BJ (cell line): ENCODE data around the gene MYO15B. TPM values are rescaled to one million over a fixed set of nuclear protein-coding genes. Genes with fewer than 3 reads are reported as not detected.

Experiments used
- CTCF ChIA-PET: fragments of 350-600 bp; formaldehyde crosslinking; extraction: SDS; loops from one replicate; lab custom pipeline; 2021; ENCODE audit warnings: antibody characterized with exemption, inconsistent platforms; lab: Yijun Ruan, JAX
- POLR2A ChIA-PET: fragments of 300-600 bp; sonication (Branson Sonifier 250); formaldehyde crosslinking; extraction: SDS; loops from one replicate; lab custom pipeline; 2021; ENCODE audit warnings: antibody characterized with exemption; lab: Charles Lee
- DNase-seq: peaks from one replicate; pipeline ENCODE4 v3.0.0-alpha.2; 2011; ENCODE audit warnings: low read depth
- H3K27me3 ChIP-seq: 2 replicates; pipeline ENCODE4 v1.6.0; 2011; ENCODE audit warnings: low read length; ENCODE audit not compliant: control insufficient read depth, insufficient read depth
- H3K36me3 ChIP-seq: 2 replicates; pipeline ENCODE4 v1.5.1; 2011; ENCODE audit warnings: low read length; ENCODE audit not compliant: control insufficient read depth, insufficient read depth
- H3K4me3 ChIP-seq: 2 replicates; pipeline ENCODE4 v1.5.1; 2011; ENCODE audit warnings: low read depth, mild to moderate bottlenecking, control low read depth, low read length
- CTCF ChIP-seq: IDR thresholded peaks from 2 replicates; pipeline ENCODE4 v1.5.1; 2011; ENCODE audit warnings: low read depth, mild to moderate bottlenecking, control low read depth, inconsistent platforms, low read length, moderate library complexity; ENCODE audit not compliant: insufficient read depth
- polyA plus RNA-seq: library from polyadenylated mRNA; depleted of rRNA; stranded (reverse); fragments of >200 nt; gene quantifications from 2 replicates; pipeline ENCODE4 v1.2.3, GENCODE V29; 2011; rRNA removed

The MYO15B gene
- polyA plus RNA-seq, 1 experiment = 1.3 TPM

DNA sequence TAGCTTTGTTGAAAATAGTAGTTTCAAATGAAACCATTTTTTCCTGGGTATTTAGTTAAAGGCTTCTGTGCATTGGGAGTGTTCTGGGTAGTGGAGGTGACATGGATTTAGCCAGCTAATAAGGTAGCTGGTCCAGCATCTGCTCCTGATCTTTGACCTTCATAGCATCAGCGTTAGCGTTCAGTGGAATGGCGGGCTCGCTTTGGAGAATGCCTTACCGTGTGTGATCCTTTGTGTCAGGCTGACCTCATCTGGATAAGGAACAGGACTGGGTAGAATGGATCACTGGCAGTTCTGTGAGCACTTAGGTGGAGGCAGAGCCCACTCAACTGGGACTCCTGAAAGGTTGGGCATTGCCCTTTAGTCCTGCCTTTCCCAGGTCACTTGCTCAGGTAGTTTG lies 83.3 kb downstream of the MYO15B start:
- no peak overlapping the region for H3K4me3 ChIP-seq
- CTCF ChIA-PET = interaction anchor here (0.6 to 19.7 kb wide), 9 partner anchors 9 to 202 kb away, joined by 3 to 607 read pairs (median 4); partner anchors contain the start of gene SMIM5
- no peak for DNase-seq
- no peak for TF ChIP-seq CTCF
- POLR2A ChIA-PET = no interaction called here
- H3K36me3 ChIP-seq = peaks cover 18% of the 10 kb centered on the region
- H3K27me3 ChIP-seq = no peaks in the 10 kb centered on the region

- TF ChIP-seq CTCF = no peak
- Histone ChIP-seq H3K4me3 (no peak overlapping the region), H3K27me3 (no peaks in the 10 kb centered on the region), H3K36me3 (peaks cover 18% of the 10 kb centered on the region)
- DNase-seq = no peak
- ChIA-PET CTCF (interaction anchor here (0.7 to 19.7 kb wide), 6 partner anchors 8 to 77 kb away, joined by 3 to 607 read pairs (median 6); partner anchors contain the start of gene SMIM5), POLR2A (no interaction called here)
Measured at GRCh38 chr17:75672011-75672410, 84.4 kb downstream of the MYO15B start.

DNA sequence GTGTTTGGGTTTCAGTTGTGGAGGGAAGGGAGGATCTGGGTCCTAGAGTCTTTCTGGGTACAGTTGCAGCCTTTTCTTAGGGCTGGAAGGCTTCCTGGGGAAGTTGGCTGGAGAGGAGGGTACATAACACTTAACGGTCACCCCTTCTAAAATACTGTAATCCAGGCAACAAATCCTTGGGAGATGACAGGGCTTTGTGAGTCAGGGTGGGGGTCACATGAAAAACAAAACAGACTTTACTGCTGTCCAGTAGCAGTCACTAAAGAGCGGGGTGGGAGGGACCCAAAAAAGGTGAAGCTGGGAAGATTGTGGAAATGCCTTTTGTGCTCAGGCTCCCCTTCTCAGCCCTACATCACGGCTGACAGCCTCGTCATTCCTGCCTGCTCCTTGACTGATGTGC lies 85.9 kb downstream of the MYO15B start:
- H3K27me3 ChIP-seq = no peaks in the 10 kb centered on the region
- TF ChIP-seq CTCF = no peak
- ChIA-PET CTCF (interaction anchor here (1.6 to 19.7 kb wide), 4 partner anchors 20 to 76 kb away, joined by 4 to 607 read pairs (median 10); partner anchors contain the start of gene SMIM5), POLR2A (no interaction called here)
- H3K4me3 ChIP-seq = no peak overlapping the region
- peaks cover 20% of the 10 kb centered on the region for H3K36me3 ChIP-seq
- no peak for DNase-seq

Other genes starting within 250 kb of the MYO15B start
- gene GRB2, start 182.1 kb upstream of the MYO15B start, polyA plus RNA-seq = 46.5 and 50.7 TPM in 2 replicates
- 14.0 and 35.5 TPM in 2 replicates for gene TMEM94, start 131.2 kb upstream of the MYO15B start, polyA plus RNA-seq
- 2.3 and 4.8 TPM in 2 replicates for gene CASKIN2, start 72.3 kb upstream of the MYO15B start, polyA plus RNA-seq
- 12.8 and 17.9 TPM in 2 replicates for gene TSEN54, start 71.3 kb upstream of the MYO15B start, polyA plus RNA-seq
- gene LLGL2, start 62.1 kb upstream of the MYO15B start, polyA plus RNA-seq = 0.97 and 1.6 TPM in 2 replicates
- 0.10 TPM in 1 of 2 replicates, not detected in the other for gene SMIM5, start 45.6 kb downstream of the MYO15B start, polyA plus RNA-seq
- gene RECQL5, start 79.4 kb downstream of the MYO15B start, polyA plus RNA-seq = 8.2 and 14.2 TPM in 2 replicates
- 65.3 and 84.8 TPM in 2 replicates for gene SAP30BP, start 79.5 kb downstream of the MYO15B start, polyA plus RNA-seq
- gene ITGB4, start 133.7 kb downstream of the MYO15B start, polyA plus RNA-seq = 2.1 and 2.3 TPM in 2 replicates
- gene GALK1, start 177.4 kb downstream of the MYO15B start, polyA plus RNA-seq = 19.9 and 35.8 TPM in 2 replicates
- 7.2 and 8.5 TPM in 2 replicates for gene UNK, start 197.0 kb downstream of the MYO15B start, polyA plus RNA-seq